Renal cortical epithelial cell (primary cell): ENCODE results near the gene CLDN9. TPM values are rescaled to one million over a fixed set of nuclear protein-coding genes. Genes with fewer than 3 reads are reported as not detected.
"Not testable (repeated sequence)": the region's sequence is repeated elsewhere in the genome, so short reads cannot be mapped to it uniquely, and the experiment has no call there.

Experiments used
- DNase-seq: peaks from one replicate; pipeline ENCODE4 v3.0.0-alpha.2; 2011; ENCODE audit warnings: low read depth
- total RNA-seq: library from RNA; depleted of rRNA; stranded (reverse); fragments of >200 nt; gene quantifications from 2 replicates; pipeline ENCODE4 v1.2.3, GENCODE V29; 2014

CLDN9 gene
- total RNA-seq, 1 donor from 2014 or later = 0.20 TPM

DNA sequence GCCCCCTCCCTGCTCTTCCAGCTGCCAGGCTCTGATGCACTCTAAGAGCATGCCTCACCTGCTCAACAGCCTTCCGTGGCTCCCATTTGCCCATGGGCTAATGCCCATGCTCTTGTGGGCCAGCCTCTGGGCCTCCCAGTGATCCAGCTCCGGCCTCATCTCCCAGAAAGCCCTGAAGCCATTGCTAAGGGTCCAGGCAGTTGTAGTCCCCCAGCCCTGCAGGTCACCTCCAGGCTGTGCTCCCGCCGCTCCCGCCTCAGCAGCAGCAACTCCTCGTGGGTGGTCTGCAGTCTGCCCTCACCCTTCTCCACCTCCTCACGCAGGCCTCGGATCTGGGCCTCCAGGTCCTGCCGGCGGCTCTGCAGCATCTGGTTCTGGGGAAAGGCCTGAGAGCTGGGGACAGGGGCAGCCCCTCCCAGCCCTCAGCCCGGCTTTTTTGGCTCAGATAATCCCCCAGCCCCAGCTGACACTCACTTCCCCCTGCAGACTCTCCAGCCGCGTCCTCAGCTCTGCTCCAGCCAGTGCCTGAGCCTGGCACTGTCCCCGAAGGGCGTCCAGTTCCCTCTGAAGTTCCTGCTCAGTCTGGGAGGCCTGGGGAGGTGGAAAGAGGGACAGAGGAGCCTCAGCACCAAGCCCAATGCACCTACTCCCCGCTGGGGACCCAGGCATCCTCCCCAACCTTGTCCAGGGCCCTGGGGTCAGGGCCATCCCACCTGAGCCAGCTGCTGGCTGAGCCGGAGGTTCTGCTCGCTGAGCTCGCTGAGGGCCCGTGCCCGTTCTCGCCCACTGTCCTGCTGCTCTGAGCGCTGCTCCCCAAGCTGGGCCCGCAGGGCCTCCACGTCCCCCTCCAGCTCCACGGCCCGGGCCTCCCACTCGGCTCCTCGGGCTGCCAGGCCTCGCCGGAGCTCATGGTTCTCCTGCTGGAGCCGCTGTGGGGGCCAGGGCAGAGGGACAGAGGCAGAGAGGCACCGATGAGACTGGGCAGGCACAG is 17.8 kb downstream of the CLDN9 start:
- DNase-seq = no peak

DNA sequence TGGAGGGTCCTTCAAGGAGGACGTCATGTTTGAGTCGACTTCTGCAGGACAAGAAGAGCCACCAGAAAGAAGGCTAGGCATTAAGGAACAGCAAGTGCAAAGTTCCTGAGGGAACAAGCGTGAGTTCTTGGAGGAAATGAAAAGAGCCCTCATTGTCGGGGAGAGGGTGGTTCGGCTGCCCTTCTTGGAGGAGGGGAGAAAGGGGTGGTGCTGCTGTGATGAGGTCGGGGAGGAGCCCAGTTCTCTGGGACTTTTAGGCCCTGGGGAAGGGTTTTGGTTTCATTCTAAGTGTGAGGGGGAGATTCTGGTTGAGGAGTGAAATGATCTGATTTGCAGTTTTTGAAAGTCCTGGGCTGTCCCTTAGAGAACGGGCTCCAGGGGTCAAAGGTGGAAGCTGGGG is 19.9 kb downstream of the CLDN9 start:
- no peak for DNase-seq

DNA sequence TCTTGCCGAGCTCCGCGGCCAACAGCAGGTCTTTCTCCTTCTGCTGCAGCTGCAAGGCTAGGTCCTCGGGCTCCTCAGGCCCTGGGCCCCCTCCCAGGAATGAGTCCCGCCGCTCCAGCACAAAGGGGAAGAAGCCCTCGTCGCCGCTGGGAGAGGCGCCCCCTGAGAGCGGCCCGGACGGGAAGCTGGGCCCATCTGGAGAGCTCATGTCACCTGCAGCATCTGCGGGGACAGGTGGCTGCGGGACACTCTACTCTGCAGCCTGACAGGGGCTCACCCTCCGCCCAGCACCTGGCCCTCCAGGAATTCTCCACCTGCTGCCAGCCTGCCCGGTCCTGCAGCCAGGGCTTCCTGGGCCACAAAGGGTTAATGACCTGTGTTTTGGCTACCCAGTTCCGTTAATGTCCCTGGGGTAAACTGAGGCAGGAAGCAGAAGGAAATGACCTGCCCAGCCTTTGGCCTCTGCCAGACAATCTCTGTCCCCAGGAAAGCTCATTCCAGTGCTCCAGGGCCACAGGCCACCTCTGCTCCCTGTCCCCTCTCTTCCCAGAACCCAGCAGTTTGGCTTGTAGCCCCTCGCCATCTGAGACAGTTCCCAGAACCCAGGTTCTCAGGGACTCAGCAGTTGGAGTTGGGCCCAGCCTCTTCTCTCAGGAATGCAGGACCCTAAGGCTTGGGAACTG is 22.7 kb downstream of the CLDN9 start:
- no peak for DNase-seq

DNA sequence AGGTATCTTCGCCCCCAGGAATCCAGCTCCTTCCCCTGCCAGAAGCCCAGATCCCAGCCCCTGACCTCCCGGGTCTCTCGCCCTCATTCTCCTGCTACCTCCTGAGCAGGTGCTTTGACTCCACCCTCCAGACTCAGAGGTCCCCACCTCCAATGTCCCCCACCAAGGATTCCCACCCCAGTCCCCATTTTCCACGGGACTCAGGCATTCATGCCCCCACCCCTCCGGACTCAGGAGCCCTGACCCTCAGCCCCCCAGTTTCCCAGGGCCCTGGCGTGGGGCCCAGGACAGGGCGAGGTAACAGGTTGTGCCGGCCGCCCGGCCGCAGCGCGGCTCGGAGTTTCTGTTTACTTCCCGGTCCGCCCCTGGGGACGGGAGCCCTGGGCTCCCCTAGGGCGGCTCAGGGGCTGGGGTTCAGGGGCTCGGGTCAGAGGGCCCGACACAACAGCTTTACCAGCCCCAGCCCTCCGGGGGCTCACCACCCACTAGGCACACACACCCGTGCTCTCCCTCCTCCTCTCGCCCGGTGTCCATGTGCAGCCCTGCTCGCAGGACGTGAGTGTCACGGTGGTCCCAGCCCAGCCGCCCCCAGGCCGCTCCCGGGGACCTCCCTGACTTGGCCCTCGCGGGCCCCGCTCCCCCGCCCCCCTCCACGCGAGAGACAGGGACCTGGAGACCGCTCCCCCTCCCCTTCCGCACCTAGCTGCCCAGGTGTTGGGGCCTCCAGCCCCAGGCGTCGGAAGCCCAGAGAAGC is 23.4 kb downstream of the CLDN9 start:
- DNase-seq = no peak

DNA sequence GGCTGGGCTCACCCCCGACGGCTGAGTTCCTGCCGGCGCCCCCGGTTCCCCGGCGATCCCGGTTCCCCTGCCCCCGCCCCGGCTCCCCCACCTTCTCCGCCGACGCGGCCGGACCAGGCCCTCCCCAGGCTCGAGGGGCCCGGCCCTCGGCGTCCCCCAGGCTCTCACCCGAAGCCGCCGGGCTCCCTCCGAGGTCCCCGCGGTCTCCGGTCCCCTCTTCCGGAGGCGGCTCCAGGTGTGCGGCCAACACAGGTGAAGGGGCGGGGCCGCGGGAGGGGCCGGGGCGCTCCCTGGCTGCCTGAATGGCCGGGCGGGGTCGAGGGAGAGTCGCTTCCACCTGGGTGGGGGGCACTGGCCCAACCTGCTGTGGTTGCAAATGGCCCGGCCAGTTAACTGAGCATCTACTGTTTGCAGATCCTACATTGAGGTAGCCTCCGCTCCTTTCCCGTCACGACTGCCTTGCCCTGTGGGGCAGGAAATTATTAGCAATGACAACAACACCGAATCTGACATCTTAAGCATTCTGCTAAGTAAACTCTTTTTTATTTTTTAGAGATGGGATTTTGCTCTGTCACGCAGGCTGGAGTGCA is 24.1 kb downstream of the CLDN9 start, which contains the start of gene BICDL2:
TSS of gene BICDL2 (minus strand) at position 219 of the 590 bp plus-strand sequence. CDS start 1,448 bp downstream, outside the sequence.
- no peak for DNase-seq

DNA sequence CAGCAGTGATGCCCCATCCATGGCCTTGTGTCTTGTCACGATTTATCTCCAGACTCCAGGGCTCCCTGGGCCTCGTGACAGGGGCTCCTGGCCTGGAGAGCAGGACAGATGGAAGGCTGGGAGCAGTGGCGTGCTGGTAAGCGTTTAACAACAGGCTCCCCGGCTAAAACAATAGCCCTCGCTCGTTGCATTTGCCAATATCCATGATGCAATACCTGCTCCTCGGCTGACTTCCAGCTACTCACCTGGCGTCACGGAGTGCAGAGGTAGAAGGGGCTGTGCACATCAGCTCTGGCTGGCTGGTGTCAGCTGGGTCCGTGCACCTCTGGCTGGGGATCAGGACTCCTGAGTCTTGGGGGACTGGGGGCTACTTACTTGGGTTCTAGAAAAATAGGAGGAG is 25.5 kb downstream of the CLDN9 start:
- no peak for DNase-seq

DNA sequence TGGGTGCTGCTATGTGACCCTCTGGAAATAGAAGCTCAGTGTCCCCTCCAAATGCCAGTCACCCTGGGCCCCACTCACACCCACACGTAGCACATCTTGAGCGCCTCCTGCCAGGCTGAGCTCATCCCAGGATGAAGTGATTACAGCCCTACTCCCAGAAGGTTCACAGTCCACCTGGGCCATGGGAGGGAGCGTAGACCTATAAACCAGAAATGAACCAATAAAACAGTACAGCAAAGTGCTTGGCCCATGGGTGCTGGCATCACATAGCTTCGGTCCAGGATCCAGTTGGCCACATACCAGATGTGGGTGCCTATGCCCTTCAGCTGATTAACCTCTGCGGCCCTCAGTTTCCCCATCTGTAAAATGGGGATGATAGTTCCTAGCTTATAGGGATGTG is 26.2 kb downstream of the CLDN9 start:
- no peak for DNase-seq

DNA sequence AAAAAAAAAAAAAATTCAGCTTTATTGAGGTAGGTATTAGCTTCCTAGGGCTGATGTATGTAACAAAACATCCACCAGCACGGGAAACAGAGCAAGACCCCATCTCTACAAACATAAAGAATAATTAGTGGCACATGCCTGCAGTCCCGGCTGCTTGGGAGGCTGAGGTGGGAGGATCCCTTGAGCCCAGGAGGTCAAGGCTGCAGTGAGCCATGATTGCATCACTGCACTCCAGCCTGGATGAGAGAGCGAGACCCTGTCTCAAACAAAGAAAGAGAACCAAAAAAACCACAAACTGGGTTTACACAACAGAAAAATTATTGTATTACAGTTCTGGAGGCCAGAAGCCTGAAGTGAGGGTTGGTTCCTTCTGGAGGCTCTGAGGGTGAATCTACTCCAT is 29.7 kb downstream of the CLDN9 start:
- DNase-seq = no peak

DNA sequence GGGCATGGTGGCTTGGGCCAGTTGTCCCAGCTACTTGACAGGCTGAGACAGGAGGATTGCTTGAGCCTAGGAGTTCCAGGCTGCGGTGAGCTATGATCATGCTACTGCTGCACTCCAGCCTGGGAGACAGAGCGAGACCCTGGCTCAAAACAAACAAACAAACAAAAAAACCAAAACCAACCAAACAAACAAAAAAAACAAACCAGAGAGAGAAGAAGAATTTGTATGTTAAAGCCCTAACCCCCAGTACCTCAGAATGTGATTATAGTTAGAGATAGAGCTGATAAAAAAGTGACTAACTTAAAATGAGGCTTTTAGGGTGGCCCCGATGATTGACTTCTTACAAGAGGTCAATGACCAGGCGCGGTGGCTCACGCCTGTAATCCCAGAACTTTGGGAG is 32.0 kb downstream of the CLDN9 start:
- no peak for DNase-seq

DNA sequence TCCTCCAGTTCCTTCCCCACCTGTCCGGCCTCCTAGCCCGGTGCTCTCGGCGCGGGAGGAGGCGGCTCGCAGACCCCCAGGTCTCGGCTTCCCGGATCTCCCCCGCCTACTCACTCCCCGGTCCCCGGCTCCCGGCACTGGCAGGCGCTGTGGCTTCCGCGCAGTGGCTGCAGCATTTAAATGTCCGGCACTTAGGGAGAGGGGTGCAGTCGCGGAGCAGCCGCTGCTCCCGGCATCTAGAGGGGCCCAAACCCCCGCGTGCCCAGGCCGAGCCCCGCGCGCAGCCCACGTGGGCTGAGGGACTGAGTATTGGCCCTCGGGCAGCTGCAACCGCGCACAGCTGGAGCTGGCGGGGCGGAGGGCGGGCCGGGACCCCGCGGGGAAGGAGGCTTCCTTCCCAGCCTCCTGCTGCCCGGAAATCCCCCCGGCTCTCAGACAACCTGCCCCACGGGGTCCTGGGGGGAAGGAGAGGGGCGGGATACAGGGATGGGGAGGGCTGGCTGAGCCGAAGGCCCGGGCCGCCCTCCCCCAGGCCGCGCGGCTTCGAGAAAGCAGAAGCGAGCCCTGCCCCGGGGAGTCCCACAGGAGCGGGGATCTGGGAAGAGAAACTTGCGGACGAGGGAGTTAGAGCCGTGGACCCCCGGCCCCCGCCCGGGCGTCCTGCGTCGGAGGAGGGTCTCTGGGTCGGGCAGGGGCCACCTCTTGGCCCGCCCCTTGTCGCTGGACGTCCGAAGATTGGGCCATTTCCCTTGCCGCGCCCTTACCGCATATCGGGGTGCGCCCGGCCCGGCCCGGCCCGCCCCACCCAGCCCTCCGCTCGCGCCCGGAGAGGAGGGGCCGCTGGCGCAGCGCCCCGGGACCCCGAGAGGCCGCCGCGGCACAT is 33.3 kb downstream of the CLDN9 start, which contains the start of gene MMP25:
TSS of gene MMP25 (plus strand) at position 804 of the 883 bp plus-strand sequence. CDS start 357 bp downstream, outside the sequence.
- no peak for DNase-seq

DNA sequence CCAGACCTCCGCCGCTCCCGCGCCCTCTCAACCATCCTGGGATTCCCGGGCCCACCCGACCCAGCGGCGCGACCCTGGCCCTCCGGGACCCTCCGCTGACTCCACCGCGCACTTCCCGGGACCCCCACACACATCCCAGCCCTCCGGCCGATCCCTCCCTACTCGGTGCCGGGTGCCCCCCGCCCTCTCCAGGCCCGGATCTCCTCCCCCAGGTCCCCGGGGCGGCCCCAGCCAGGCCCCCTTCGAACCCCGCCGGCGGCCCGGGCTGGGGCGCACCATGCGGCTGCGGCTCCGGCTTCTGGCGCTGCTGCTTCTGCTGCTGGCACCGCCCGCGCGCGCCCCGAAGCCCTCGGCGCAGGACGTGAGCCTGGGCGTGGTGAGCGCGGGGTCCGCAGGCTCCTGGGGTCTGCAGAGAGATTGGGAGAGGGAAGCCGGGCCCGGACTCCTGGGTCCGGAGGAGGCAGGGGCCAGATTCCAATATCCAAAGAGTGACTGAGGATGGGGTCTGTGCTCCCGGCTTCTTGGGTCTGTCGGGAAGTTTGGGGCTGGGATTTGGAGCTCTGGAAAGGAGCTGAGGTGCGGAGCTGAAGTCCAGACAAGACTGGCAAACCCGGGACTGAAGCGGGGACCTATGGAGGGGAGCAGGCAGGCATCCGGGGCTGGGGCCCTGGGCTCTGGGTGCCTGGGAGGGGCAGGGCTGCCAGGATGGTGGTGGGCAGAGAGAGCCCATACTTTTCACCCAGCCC is 34.1 kb downstream of the CLDN9 start:
- no peak for DNase-seq

DNA sequence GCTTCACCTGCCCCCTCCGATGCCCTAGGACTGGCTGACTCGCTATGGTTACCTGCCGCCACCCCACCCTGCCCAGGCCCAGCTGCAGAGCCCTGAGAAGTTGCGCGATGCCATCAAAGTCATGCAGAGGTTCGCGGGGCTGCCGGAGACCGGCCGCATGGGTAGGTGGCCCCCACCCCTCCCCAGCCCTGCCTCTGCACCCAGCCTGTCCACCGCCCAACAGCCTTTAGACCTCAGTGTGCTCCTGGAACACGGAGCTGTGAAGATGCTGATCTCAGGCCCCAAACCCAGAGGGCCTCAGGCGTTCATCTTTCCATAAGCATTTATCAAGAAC is 34.6 kb downstream of the CLDN9 start:
- no peak for DNase-seq

DNA sequence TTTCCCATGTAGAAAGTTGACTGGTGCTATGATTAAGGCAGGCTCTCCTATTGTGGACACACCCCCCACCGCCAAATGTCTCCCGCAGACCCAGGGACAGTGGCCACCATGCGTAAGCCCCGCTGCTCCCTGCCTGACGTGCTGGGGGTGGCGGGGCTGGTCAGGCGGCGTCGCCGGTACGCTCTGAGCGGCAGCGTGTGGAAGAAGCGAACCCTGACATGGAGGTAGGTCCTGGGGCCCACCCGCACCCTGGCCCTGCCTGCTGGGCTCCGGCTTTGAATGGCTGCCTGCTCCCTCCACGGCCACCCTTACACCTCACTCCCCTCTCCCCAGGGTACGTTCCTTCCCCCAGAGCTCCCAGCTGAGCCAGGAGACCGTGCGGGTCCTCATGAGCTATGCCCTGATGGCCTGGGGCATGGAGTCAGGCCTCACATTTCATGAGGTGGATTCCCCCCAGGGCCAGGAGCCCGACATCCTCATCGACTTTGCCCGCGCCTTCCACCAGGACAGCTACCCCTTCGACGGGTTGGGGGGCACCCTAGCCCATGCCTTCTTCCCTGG is 37.3 kb downstream of the CLDN9 start:
- no peak for DNase-seq

DNA sequence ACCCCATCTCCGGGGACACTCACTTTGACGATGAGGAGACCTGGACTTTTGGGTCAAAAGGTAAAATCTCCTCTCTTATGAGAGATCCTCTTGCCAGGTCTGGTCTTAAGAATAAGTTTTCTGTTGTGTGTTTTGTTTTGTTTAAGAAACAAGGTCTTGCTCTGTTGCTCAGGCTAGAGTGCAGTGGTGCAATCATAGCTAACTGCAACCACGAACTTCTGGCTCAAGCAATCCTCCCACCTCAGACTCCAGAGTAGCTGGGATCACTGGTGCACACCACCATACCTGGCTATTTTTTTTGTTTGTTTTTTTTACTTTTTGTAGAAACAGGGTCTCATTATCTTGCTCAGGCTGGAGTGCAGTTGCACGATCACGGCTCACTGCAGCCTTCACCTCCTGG is 37.8 kb downstream of the CLDN9 start:
- DNase-seq = no peak

DNA sequence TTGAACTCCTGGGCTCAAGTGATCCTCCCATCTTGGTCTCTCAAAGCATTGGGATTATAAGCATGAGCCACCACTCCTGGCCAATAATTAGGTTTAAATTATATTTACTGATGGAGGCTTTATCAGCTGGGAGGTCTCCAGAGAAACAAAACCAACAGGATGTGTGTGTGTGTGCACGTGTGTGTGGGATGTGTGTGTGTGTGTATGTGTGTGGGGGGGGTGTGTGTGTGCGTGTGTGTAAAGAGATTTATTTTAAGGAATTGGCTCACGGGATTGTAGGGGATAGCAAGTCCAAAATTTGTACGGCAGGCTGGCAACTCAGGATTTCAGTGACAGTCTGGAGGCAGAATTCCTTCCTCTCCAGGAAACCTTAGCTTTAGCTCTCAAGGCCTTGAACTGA is 38.3 kb downstream of the CLDN9 start:
- DNase-seq = no peak

DNA sequence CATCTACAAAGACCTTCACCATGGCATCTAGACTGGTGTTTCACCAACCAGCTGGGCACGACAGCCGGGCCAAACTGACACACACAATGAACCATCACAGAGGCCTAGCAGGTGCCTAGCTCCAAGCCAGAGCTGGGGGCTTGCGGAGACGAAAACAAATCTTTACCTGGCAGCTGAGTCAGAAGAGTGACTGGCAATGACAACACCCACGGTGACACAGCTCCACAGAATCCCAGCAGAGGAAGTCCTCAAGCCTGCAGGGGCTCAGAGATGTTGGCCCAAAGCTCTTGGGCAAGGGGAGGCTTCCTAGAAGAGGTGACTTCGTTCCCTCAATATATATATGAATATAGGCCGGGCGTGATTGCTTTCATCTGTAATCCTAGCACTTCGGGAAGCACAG is 38.8 kb downstream of the CLDN9 start:
- DNase-seq = no peak

DNA sequence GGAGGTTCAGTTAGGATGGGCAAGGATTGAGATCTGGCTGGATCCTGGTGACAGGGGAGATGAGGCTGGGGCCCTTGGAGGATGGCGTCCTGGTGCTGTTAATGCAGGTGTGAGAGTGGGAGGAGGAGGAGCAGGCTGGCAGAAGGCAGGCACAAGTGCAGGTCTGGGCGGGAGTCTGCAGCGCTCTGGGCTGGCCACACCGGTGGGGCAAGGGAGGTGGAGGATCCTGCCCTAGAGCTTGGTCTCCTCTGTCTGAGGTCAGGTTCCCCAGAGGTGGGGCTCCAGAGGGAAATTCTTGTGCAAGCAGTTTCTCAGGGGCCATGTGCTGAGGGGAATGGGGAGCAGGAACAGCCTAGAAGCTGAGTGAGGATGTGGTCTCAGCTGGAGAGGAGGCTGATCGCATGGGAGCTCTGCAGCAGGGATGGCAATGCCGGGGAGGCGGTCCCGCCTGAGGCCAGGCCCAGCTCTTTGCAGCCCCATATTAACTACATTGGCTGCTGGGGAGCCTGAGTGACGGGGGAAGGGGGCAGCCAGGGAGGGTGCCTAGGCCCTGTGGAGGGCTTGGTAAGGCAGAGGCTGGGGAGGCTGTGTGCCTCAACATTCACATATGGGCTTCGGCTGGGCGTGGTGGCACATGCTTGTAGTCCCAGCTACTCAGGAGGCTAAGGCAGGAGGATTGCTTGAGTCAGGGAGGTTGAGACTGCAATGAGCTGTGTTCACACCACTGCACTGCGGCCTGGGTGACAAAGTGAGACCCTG is 40.0 kb downstream of the CLDN9 start:
- DNase-seq = not testable (repeated sequence)

DNA sequence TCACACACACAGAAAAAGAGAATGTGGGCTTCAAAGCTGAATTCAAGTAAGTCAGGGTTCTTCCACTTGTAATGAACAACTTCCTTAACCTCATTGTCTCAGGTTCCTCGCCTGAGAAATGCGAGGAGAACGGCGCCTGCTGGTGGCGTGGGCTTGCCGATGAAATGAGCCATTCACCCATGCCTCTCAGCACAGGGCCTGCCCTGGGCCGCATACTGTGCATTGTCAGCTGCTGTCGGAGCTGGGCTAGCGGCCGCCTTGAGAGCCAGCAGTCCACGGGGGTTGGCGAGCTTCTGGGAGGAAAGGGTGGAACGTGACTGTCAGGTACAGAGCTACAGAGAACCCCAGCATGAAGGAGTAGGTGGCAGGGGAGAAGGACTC is 40.6 kb downstream of the CLDN9 start:
- DNase-seq = not testable (repeated sequence)
